Erythroblast (primary cell): ENCODE data around the gene TRAF1.

Experiments used
- GATA1 ChIP-seq: IDR thresholded peaks from 2 replicates; pipeline ENCODE4 v1.6.1; 2011; ENCODE audit warnings: low read depth, mild to moderate bottlenecking, control low read depth, low read length, moderate library complexity
- POLR2A ChIP-seq: IDR thresholded peaks from 2 replicates; pipeline ENCODE4 v1.6.1; 2011; ENCODE audit warnings: mild to moderate bottlenecking, low read length

- TF ChIP-seq POLR2A: no peak
- TF ChIP-seq GATA1: no peak
These were observed 32.1 kb downstream of the TRAF1 start for GRCh38 chr9:120894321-120895148.
